ENCODE measurements around the gene DUSP1. TPM values are rescaled to one million over a fixed set of nuclear protein-coding genes. Genes with fewer than 3 reads are reported as not detected.

DUSP1 gene
- total RNA-seq, 2 experiments from 2014 or later = 761 to 768 TPM

- no peak for TF ChIP-seq CTCF (IDR thresholded peaks at IDR 0.05)
- Mint-ChIP-seq H3K27me3 (no peaks in the 10 kb centered on the region), H3K36me3 (ENCODE audit: low read depth) (no peaks in the 10 kb centered on the region), H3K4me1 (ENCODE audit: low read depth) (no peaks in the 10 kb centered on the region), H3K27ac (no peak overlapping the region), H3K4me3 (no peak overlapping the region), H3K9me3 (no peaks in the 10 kb centered on the region)
- ATAC-seq (ENCODE audit: poor library complexity) = no peak
- intact Hi-C loops (cut with DNase I, micrococcal nuclease) = no loop called here
- H3K27ac ChIP-seq (ENCODE audit: low read depth in 1 of 2, low read length in 2 of 2) = no peak overlapping the region
- H3K36me3 ChIP-seq (ENCODE audit: insufficient read depth, low read length) = no peaks in the 10 kb centered on the region
- no peaks in the 10 kb centered on the region for H3K27me3 ChIP-seq (ENCODE audit: control insufficient read depth in 1 of 2, insufficient read depth in 2 of 2, low read length in 2 of 2)
- peaks cover 9% of the 10 kb centered on the region for H3K4me1 ChIP-seq (ENCODE audit: insufficient read depth, low read length)
- ChIA-PET POLR2A (interaction anchor here (0.7 to 1.3 kb wide), 3 partner anchors 9 to 515 kb away, joined by 3 to 4 read pairs (median 3); partner anchors contain the start of genes DUSP1 and UBTD2), CTCF (no interaction called here)
- no peak overlapping the region for H3K4me3 ChIP-seq (ENCODE audit: low read length)
- DNase-seq = peak in 3 of 14 experiments; percentile 32 to 69 (median 60)
- H3K9me3 ChIP-seq (ENCODE audit: control insufficient read depth in 1 of 2, insufficient read depth in 1 of 2, low read length in 2 of 2) = no peaks in the 10 kb centered on the region
These were observed 27.6 kb upstream of the DUSP1 start for GRCh38 chr5:172798422-172799215.

- no peaks in the 10 kb centered on the region for H3K4me1 Mint-ChIP-seq (ENCODE audit: low read depth)
- no peaks in the 10 kb centered on the region for H3K36me3 ChIP-seq (ENCODE audit: insufficient read depth, low read length)
- no peak overlapping the region for H3K27ac Mint-ChIP-seq
- TF ChIP-seq CTCF (IDR thresholded peaks at IDR 0.05) = no peak
- no peaks in the 10 kb centered on the region for H3K9me3 ChIP-seq (ENCODE audit: control insufficient read depth in 1 of 2, insufficient read depth in 1 of 2, low read length in 2 of 2)
- intact Hi-C loops (cut with DNase I, micrococcal nuclease) = no loop called here
- no peaks in the 10 kb centered on the region for H3K9me3 Mint-ChIP-seq
- ATAC-seq (ENCODE audit: poor library complexity) = no peak
- H3K4me1 ChIP-seq (ENCODE audit: insufficient read depth, low read length) = peaks cover 9% of the 10 kb centered on the region
- peak overlapping the region; percentile 46 for H3K4me3 Mint-ChIP-seq
- no peaks in the 10 kb centered on the region for H3K36me3 Mint-ChIP-seq (ENCODE audit: low read depth)
- ChIA-PET CTCF (no interaction called here), POLR2A (interaction anchor here (0.7 to 1.3 kb wide), 4 partner anchors 10 to 514 kb away, joined by 3 to 5 read pairs (median 4); partner anchors contain the start of genes DUSP1 and UBTD2)
- no peak overlapping the region for H3K27ac ChIP-seq (ENCODE audit: low read depth in 1 of 2, low read length in 2 of 2)
- no peaks in the 10 kb centered on the region for H3K27me3 Mint-ChIP-seq
- H3K4me3 ChIP-seq (ENCODE audit: low read length) = no peak overlapping the region
- no peak for DNase-seq
- no peaks in the 10 kb centered on the region for H3K27me3 ChIP-seq (ENCODE audit: control insufficient read depth in 1 of 2, insufficient read depth in 2 of 2, low read length in 2 of 2)
These were observed 26.8 kb upstream of the DUSP1 start for GRCh38 chr5:172797771-172798191.

GRCh38 chr5:172796306-172796705 lies 25.3 kb upstream of the DUSP1 start:
- Mint-ChIP-seq H3K36me3 (ENCODE audit: low read depth) (no peaks in the 10 kb centered on the region), H3K4me3 (no peak overlapping the region), H3K27me3 (no peaks in the 10 kb centered on the region), H3K4me1 (ENCODE audit: low read depth) (no peaks in the 10 kb centered on the region), H3K9me3 (no peaks in the 10 kb centered on the region), H3K27ac (no peak overlapping the region)
- Histone ChIP-seq H3K9me3 (ENCODE audit: control insufficient read depth in 1 of 2, insufficient read depth in 1 of 2, low read length in 2 of 2) (no peaks in the 10 kb centered on the region), H3K36me3 (ENCODE audit: insufficient read depth, low read length) (no peaks in the 10 kb centered on the region), H3K4me3 (ENCODE audit: low read length) (no peak overlapping the region), H3K4me1 (ENCODE audit: insufficient read depth, low read length) (peaks cover 9% of the 10 kb centered on the region), H3K27ac (ENCODE audit: low read depth in 1 of 2, low read length in 2 of 2) (no peak overlapping the region), H3K27me3 (ENCODE audit: control insufficient read depth in 1 of 2, insufficient read depth in 2 of 2, low read length in 2 of 2) (no peaks in the 10 kb centered on the region)
- TF ChIP-seq CTCF (IDR thresholded peaks at IDR 0.05) = no peak
- DNase-seq (no peak), ATAC-seq (ENCODE audit: poor library complexity) (no peak)
- intact Hi-C loops (cut with DNase I, micrococcal nuclease) = no loop called here
- ChIA-PET CTCF (no interaction called here), POLR2A (no interaction called here)

All from CD4-positive, alpha-beta T cell (primary cell).